Neural crest cell (in vitro differentiated cells): ENCODE measurements around the gene COL5A3. TPM values are rescaled to one million over a fixed set of nuclear protein-coding genes. Genes with fewer than 3 reads are reported as not detected.

Source experiments
- DNase-seq: peaks from one replicate; pipeline ENCODE4 v3.0.0; 2021; ENCODE audit warnings: low read depth, mixed read lengths, low spot score
- H3K27ac Mint-ChIP-seq: one replicate; pipeline ENCODE4 v1.8.0; 2021; ENCODE audit warnings: mild to moderate bottlenecking, mixed read lengths; ENCODE audit not compliant: unreplicated experiment
- H3K27me3 Mint-ChIP-seq: 2 replicates; pipeline ENCODE4 v1.8.0; 2021; ENCODE audit warnings: low read depth, mild to moderate bottlenecking, mixed read lengths
- H3K36me3 Mint-ChIP-seq: 2 replicates; pipeline ENCODE4 v1.8.0; 2021; ENCODE audit warnings: low read depth, mild to moderate bottlenecking, mixed read lengths
- H3K4me1 Mint-ChIP-seq: 2 replicates; pipeline ENCODE4 v1.8.0; 2021; ENCODE audit warnings: mixed read lengths
- H3K4me3 Mint-ChIP-seq: one replicate; pipeline ENCODE4 v1.8.0; 2021; ENCODE audit warnings: mild to moderate bottlenecking, mixed read lengths
- H3K9me3 Mint-ChIP-seq: 2 replicates; pipeline ENCODE4 v1.8.0; 2021; ENCODE audit warnings: mixed read lengths
- total RNA-seq: library from RNA; stranded (reverse); gene quantifications from 2 replicates; pipeline ENCODE4 v1.2.1, GENCODE V29; 2021
- TF ChIP-seq, protein P1 (sequence below): fragments of 200-600 bp; sonication (generic); conservative IDR thresholded peaks from 2 replicates; pipeline ENCODE4 v1.5.0; 2021; ENCODE audit warnings: antibody characterized with exemption, mild to moderate bottlenecking

The COL5A3 gene
- total RNA-seq, 1 donor from 2014 or later, result 0.86 TPM

DNA sequence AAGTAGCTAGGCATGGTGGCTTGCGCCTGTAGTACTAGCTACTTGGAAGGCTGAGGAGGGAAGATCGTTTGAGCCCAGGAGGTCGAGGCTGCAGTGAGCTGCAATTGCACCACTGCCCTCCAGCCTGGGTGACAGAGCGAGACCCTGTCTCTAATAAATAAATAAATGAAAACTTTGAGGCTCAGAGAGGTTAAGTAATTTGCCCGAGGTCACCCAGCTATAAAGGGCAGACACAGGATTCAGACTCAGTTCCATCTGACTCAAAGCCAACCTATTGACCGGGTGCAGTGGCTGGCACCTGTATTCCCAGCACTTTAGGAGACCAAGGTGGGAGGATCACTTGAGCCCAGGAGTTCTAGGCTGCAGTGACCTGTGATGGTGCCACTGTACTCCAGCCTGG is 66.6 kb downstream of the COL5A3 start:
- no peak overlapping the region for H3K27ac Mint-ChIP-seq
- peaks cover 10% of the 10 kb centered on the region for H3K9me3 Mint-ChIP-seq
- peaks cover 8% of the 10 kb centered on the region for H3K4me1 Mint-ChIP-seq
- H3K36me3 Mint-ChIP-seq, result no peaks in the 10 kb centered on the region
- TF ChIP-seq, protein P1, sequence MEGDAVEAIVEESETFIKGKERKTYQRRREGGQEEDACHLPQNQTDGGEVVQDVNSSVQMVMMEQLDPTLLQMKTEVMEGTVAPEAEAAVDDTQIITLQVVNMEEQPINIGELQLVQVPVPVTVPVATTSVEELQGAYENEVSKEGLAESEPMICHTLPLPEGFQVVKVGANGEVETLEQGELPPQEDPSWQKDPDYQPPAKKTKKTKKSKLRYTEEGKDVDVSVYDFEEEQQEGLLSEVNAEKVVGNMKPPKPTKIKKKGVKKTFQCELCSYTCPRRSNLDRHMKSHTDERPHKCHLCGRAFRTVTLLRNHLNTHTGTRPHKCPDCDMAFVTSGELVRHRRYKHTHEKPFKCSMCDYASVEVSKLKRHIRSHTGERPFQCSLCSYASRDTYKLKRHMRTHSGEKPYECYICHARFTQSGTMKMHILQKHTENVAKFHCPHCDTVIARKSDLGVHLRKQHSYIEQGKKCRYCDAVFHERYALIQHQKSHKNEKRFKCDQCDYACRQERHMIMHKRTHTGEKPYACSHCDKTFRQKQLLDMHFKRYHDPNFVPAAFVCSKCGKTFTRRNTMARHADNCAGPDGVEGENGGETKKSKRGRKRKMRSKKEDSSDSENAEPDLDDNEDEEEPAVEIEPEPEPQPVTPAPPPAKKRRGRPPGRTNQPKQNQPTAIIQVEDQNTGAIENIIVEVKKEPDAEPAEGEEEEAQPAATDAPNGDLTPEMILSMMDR, result no peak
- DNase-seq, result no peak
- peaks cover 37% of the 10 kb centered on the region for H3K27me3 Mint-ChIP-seq
- H3K4me3 Mint-ChIP-seq, result no peak overlapping the region

DNA sequence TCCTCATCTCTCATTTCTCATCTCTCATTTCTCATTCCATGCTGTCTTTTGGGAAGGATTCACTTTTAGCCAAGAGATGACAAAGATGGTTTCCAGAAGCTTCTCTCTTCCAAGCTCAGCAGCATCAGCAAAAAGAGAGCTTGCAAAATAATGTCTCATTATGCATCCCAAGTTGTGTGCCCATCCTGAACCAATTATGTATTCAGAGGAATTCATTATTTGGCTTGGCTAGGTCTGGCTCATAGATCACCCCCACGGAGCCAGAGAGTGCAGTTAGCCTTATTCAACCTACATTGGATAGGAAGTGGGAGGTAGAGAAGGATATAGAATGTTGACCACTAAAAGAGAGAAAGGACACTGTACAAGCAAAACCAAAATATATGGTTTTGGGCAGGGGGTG is 68.6 kb downstream of the COL5A3 start:
- DNase-seq, result no peak
- H3K36me3 Mint-ChIP-seq, result no peaks in the 10 kb centered on the region
- peaks cover 50% of the 10 kb centered on the region for H3K27me3 Mint-ChIP-seq
- H3K4me3 Mint-ChIP-seq, result no peak overlapping the region
- H3K9me3 Mint-ChIP-seq, result peaks cover 10% of the 10 kb centered on the region
- H3K4me1 Mint-ChIP-seq, result peaks cover 13% of the 10 kb centered on the region
- TF ChIP-seq, protein P1, result no peak
- no peak overlapping the region for H3K27ac Mint-ChIP-seq

DNA sequence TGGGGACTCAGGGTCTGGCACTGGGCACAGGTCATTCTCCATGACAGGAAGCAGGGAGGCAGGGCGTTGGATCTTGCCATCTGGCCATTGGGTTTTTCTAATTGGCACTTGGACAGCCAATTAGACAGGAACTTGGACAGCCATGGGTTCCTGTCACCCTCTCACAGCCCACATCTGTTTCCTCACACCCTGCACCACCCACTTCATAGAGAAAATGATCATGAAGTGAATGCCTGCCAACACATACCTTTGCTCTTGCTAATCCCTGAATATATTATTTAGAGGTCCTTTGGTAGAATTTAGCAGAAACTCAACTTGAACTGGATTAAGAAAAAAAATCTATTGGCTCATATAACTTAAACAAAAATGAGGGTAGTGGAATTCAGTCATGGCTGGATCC is 69.1 kb downstream of the COL5A3 start:
- Mint-ChIP-seq H3K36me3 (no peaks in the 10 kb centered on the region), H3K27ac (no peak overlapping the region)

DNA sequence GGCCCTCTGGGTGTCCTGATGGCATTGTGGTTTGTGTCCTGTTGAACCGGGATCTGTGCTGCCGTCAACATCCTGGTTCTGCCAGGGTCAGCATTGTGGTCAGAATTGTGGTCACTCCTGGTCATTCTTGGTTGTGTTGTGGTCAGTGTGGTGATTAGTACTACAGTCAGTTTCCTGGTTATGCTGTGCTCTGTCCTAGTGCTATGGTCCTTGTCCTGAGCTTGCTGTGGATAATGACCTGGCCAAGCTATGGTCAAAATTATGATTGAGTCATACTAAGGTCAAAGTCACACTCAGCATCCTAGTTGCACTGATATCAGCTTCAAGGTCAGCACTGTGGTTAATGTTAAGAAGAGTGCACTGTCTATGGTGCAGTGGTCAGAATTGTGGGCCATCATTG is 69.5 kb downstream of the COL5A3 start:
- peaks cover 52% of the 10 kb centered on the region for H3K27me3 Mint-ChIP-seq
- TF ChIP-seq, protein P1, result no peak
- no peak for DNase-seq
- peaks cover 14% of the 10 kb centered on the region for H3K4me1 Mint-ChIP-seq
- H3K36me3 Mint-ChIP-seq, result no peaks in the 10 kb centered on the region
- H3K27ac Mint-ChIP-seq, result no peak overlapping the region
- H3K4me3 Mint-ChIP-seq, result peak overlapping the region; percentile 32
- peaks cover 10% of the 10 kb centered on the region for H3K9me3 Mint-ChIP-seq

More for the DNA sequence above, 69.1 kb downstream of the COL5A3 start:
- H3K9me3 Mint-ChIP-seq, result peaks cover 10% of the 10 kb centered on the region
- DNase-seq, result no peak
- TF ChIP-seq, protein P1, result no peak
- peaks cover 14% of the 10 kb centered on the region for H3K4me1 Mint-ChIP-seq
- no peak overlapping the region for H3K4me3 Mint-ChIP-seq
- H3K27me3 Mint-ChIP-seq, result peaks cover 51% of the 10 kb centered on the region

DNA sequence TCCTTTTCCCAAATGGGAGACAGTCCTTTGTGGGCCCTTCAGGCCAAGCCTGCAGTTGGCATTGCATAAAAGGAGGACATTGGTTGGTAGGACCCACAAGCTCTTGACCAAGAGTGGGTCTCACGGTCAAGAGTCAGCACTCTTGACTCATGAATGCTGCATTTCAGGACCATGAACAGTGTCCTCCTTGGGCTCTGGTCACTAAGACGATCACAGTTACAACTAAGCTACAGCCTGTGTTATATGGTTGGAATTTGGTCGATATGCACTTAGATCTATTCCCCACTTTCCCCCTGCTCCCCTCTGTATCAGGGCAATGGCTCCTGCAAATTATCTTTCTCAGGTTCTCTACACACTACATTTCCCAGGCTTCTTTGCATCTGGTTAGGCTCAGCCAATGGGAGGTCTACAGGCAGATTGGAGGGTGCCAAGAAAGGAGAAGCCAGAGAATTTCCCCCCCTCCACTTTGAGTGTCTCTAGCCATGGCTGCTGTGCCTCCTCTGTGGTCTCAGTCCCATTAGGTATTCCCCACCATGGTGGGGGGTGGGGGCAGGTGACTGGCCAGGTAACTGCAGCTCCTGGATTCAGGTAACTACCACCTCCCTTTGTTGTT is 70.9 kb downstream of the COL5A3 start:
- Mint-ChIP-seq H3K36me3 (no peaks in the 10 kb centered on the region), H3K4me1 (peaks cover 20% of the 10 kb centered on the region), H3K27me3 (peaks cover 64% of the 10 kb centered on the region), H3K9me3 (peaks cover 10% of the 10 kb centered on the region), H3K27ac (no peak overlapping the region), H3K4me3 (peak overlapping the region; percentile 54)
- TF ChIP-seq, protein P1, result no peak
- no peak for DNase-seq
